ENCODE data around the gene UVSSA.

The UVSSA gene

DNA sequence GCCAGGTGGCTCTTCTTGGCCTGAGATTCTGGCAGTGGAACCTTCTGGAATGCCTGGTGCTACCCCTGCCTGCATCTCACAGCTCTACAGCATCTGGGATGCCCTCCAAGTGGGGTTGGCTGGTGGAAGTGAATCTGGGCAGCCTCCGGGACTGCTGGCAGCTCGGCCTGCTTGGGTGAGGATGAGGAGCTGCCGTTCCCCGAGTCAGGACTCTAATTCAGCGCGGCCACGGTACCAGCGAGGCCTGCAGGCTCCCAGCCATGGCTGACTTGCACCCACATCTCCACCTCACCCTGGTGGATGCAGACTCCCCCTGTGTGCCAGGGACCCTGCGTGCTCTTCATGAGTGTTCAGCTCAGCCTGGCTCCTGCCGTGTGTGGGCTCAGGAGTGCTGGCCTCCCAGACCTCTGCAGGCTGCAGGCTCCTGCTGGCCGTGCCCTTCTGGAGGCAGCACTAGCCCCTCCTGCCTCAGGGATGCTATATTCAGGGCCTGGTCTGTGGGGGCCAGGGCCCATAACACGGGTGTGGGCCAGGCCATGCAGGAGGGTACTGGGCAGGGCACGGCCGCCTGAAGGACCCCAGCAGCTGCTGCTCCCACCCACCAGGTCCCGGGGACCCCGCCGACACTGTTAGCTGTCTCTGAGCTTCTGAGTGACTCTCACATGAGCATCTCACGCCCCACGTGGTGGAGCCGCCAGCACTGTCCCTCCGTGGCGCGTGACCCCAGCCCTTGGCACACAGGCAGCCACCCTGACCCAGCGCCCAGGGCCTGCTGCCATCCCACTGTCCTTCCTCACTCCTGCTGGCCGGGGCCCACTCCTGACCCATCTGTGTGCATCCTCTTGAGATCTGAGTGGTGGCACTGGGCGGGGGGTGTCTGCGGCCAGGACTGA lies 10.6 kb downstream of the UVSSA start:
- POLR2A ChIA-PET: no interaction called here
- no peak overlapping the region for H3K4me3 ChIP-seq (ENCODE audit: low read depth, low read length)
- CTCF ChIA-PET: interaction anchor here (1.0 to 7.8 kb wide), 6 partner anchors 10 to 369 kb away, joined by 3 to 106 read pairs (median 40); partner anchors contain the start of gene UVSSA
- TF ChIP-seq CTCF (IDR thresholded peaks at IDR 0.05; ENCODE audit: insufficient read depth, low read length, missing control alignments): no peak
- DNase-seq (ENCODE audit: low read depth, low spot score): no peak

GRCh38 chr4:1358421-1359143 lies 11.6 kb downstream of the UVSSA start:
- TF ChIP-seq CTCF (IDR thresholded peaks at IDR 0.05; ENCODE audit: insufficient read depth, low read length, missing control alignments): no peak
- H3K4me3 ChIP-seq (ENCODE audit: low read depth, low read length): no peak overlapping the region
- POLR2A ChIA-PET: no interaction called here
- DNase-seq (ENCODE audit: low read depth, low spot score): no peak
- CTCF ChIA-PET: interaction anchor here (0.9 to 7.8 kb wide), 5 partner anchors 11 to 335 kb away, joined by 4 to 106 read pairs (median 31); partner anchors contain the start of gene UVSSA

GRCh38 chr4:1359144-1359501 lies 12.1 kb downstream of the UVSSA start:
- peak; percentile 42 for DNase-seq (ENCODE audit: low read depth, low spot score)
- no peak overlapping the region for H3K4me3 ChIP-seq (ENCODE audit: low read depth, low read length)
- ChIA-PET POLR2A (no interaction called here), CTCF (interaction anchor here (0.9 to 7.8 kb wide), 3 partner anchors 12 to 272 kb away, joined by 4 to 106 read pairs (median 55); partner anchors contain the start of gene UVSSA)
- no peak for TF ChIP-seq CTCF (IDR thresholded peaks at IDR 0.05; ENCODE audit: insufficient read depth, low read length, missing control alignments)

DNA sequence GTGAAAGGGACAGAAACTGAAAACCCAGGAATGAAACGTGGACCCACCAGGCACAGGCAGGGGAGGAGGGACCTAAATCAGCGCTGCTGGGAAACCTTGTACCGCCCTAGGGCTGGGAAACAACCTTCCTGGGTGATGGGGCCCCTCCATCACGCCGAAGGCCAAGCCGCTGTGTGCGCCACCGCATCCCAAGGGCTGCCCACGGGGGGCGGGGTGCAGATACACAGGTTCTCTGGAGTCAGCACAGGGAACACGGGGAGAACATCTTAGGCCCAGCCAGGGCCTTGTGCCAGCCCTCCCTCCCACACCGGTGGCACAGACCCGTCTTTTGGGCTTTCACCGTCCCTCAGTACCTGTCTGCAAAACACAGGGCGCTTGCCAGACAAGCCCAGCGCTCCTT lies 13.0 kb downstream of the UVSSA start:
- no peak overlapping the region for H3K4me3 ChIP-seq (ENCODE audit: low read depth, low read length)
- no peak for TF ChIP-seq CTCF (IDR thresholded peaks at IDR 0.05; ENCODE audit: insufficient read depth, low read length, missing control alignments)
- ChIA-PET CTCF (interaction anchor here (7.3 to 7.8 kb wide), 2 partner anchors 12 to 271 kb away, joined by 55 to 106 read pairs; partner anchors contain the start of gene UVSSA), POLR2A (no interaction called here)
- no peak for DNase-seq (ENCODE audit: low read depth, low spot score)

DNA sequence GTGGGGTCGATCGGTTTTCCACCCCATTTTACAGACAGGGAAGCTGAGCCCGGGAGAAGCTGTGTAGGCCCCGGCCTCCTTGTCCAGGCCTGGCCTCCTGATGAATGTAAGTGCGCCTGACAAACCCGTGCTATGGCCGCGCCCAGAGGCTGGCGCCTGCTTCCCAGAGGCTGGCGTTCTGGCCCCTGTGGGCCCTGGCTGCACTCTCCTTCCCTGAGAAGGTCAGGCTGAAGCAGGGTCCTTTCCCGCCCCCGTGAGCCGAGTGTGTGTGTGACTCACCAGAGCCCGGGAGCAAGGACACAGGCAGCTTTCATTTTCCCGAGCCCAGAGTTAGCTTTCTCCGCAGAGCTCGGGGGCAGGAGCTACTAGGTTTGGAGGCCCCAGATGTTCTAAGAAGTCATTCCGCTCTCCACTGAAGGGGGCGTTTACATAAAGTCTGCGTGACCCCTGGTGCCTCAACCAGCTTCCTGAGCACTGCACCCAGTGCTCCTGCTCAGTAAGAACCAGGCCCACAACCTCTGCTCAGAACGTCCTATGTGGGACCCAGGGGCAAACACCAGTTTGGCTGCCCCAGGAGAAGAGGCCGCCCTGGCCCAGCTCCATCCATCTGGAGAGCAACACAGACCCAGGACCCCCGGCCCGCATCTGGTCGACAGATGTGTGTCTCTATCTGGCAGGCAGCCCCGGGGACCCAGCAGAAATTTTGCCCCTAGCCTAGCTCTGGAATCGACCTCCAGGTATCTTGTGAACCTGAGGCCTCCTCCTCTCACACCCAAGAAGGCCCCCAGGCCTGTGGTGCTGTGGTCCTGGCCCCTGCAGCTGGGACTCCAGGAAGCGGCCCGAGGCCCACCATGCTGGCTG lies 13.6 kb downstream of the UVSSA start:
- no peak for TF ChIP-seq CTCF (IDR thresholded peaks at IDR 0.05; ENCODE audit: insufficient read depth, low read length, missing control alignments)
- ChIA-PET POLR2A (no interaction called here), CTCF (interaction anchor here (1.4 to 7.3 kb wide), 3 partner anchors 8 to 269 kb away, joined by 4 to 55 read pairs (median 9); partner anchors contain the start of gene UVSSA)
- DNase-seq (ENCODE audit: low read depth, low spot score): no peak
- no peak overlapping the region for H3K4me3 ChIP-seq (ENCODE audit: low read depth, low read length)
